HL-60 (cell line): Measurements from ENCODE around the gene DNAJA3.

Experiments
- CTCF ChIP-seq: IDR thresholded peaks from one replicate; pipeline ENCODE4 v1.5.1; 2011; ENCODE audit warnings: low read length, control low read depth, inconsistent platforms; ENCODE audit not compliant: insufficient read depth
- GABPA ChIP-seq: IDR thresholded peaks from 2 replicates; pipeline ENCODE4 v1.6.1; 2012; ENCODE audit warnings: low read depth
- POLR2AphosphoS5 ChIP-seq: IDR thresholded peaks from 2 replicates; pipeline ENCODE4 v1.6.1; 2012; ENCODE audit warnings: low read depth
- SPI1 ChIP-seq: IDR thresholded peaks from 2 replicates; pipeline ENCODE4 v1.6.1; 2012; ENCODE audit warnings: low read depth, mild to moderate bottlenecking, borderline replicate concordance
- TF ChIP-seq, protein P1 (sequence below): IDR thresholded peaks from 2 replicates; pipeline ENCODE4 v1.6.1; 2012; ENCODE audit warnings: low read depth; ENCODE audit not compliant: insufficient replicate concordance

- TF ChIP-seq CTCF (no peak), POLR2AphosphoS5 (no peak), GABPA (no peak), SPI1 (no peak)
- TF ChIP-seq, protein P1, sequence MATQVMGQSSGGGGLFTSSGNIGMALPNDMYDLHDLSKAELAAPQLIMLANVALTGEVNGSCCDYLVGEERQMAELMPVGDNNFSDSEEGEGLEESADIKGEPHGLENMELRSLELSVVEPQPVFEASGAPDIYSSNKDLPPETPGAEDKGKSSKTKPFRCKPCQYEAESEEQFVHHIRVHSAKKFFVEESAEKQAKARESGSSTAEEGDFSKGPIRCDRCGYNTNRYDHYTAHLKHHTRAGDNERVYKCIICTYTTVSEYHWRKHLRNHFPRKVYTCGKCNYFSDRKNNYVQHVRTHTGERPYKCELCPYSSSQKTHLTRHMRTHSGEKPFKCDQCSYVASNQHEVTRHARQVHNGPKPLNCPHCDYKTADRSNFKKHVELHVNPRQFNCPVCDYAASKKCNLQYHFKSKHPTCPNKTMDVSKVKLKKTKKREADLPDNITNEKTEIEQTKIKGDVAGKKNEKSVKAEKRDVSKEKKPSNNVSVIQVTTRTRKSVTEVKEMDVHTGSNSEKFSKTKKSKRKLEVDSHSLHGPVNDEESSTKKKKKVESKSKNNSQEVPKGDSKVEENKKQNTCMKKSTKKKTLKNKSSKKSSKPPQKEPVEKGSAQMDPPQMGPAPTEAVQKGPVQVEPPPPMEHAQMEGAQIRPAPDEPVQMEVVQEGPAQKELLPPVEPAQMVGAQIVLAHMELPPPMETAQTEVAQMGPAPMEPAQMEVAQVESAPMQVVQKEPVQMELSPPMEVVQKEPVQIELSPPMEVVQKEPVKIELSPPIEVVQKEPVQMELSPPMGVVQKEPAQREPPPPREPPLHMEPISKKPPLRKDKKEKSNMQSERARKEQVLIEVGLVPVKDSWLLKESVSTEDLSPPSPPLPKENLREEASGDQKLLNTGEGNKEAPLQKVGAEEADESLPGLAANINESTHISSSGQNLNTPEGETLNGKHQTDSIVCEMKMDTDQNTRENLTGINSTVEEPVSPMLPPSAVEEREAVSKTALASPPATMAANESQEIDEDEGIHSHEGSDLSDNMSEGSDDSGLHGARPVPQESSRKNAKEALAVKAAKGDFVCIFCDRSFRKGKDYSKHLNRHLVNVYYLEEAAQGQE, result no peak
These were observed 70.1 kb downstream of the DNAJA3 start for GRCh38 chr16:4495766-4496165.
